Gastrocnemius medialis (tissue), 4 donors: ENCODE data around the gene KRTAP29-1.

Experiments used
- POLR2A ChIP-seq, 2 donors: fragments of 450-650 bp; IDR thresholded peaks; one replicate each; pipeline ENCODE4 v1.6.1; 2017; ENCODE audit warnings: antibody characterized with exemption in 2 of 2, mild to moderate bottlenecking in 2 of 2, moderate library complexity in 2 of 2
- TF ChIP-seq, protein P1 (sequence below), 5 experiments: fragments of 450-650 bp in 3 of 5; fragments of 200-600 bp in 2 of 5; sonication (generic) in 2 of 5; IDR thresholded peaks in 4 of 5; conservative IDR thresholded peaks in 1 of 5; 1 replicate in 4 of 5; 2 replicates in 1 of 5; pipeline ENCODE4 v1.5.1; 2016 to 2019; ENCODE audit warnings: antibody characterized with exemption in 5 of 5, mild to moderate bottlenecking in 3 of 5, moderate library complexity in 3 of 5

DNA sequence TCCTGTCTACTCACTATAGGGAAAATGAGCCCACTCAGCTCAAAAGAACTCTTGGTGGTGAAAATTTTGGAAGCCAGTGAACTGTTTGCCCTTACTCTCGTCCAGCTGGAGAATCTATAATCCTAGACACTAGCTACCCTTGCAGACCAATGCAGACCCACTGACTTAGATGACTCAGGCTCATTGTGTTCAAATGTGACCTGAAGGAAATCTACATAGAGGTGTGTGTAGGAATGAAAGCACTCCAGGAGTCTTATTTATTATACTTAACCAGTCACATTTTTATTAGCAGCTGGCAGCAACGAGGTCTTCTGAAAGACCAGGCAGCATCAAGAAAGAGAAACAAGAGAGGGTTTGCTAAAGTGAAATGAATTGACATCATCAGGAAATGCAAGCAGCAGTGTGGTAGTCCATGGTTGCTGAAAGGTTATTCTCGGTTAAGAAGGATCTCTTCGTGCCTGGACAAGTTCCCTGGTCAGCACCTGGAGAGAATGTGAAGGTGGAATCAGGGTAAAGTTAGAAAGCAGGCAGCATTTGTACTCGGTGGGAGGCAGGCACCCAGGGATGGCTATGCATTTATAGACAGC, 1.4 kb downstream of the KRTAP29-1 start:
- TF ChIP-seq, protein P1, sequence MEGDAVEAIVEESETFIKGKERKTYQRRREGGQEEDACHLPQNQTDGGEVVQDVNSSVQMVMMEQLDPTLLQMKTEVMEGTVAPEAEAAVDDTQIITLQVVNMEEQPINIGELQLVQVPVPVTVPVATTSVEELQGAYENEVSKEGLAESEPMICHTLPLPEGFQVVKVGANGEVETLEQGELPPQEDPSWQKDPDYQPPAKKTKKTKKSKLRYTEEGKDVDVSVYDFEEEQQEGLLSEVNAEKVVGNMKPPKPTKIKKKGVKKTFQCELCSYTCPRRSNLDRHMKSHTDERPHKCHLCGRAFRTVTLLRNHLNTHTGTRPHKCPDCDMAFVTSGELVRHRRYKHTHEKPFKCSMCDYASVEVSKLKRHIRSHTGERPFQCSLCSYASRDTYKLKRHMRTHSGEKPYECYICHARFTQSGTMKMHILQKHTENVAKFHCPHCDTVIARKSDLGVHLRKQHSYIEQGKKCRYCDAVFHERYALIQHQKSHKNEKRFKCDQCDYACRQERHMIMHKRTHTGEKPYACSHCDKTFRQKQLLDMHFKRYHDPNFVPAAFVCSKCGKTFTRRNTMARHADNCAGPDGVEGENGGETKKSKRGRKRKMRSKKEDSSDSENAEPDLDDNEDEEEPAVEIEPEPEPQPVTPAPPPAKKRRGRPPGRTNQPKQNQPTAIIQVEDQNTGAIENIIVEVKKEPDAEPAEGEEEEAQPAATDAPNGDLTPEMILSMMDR (IDR thresholded peaks at IDR 0.05 in 4 of 5, conservative IDR thresholded peaks at IDR 0.05 in 1 of 5), result no peak
- TF ChIP-seq POLR2A (IDR thresholded peaks at IDR 0.05), result no peak
